Activated T-helper 2 cell treated with anti-CD3 and anti-CD28 coated beads, Interferon-gamma antibody, Interleukin-2, Interleukin-4, amounts not matched to agents 10 μg/mL and 5 μg/mL and 100 μg/mL, durations not matched to agents 14 hours and 24 hours and 36 hours (primary cell): ENCODE data around the gene FLT3LG. TPM values are rescaled to one million over a fixed set of nuclear protein-coding genes. Genes with fewer than 3 reads are reported as not detected.

Source experiments
- DNase-seq: peaks from one replicate; pipeline ENCODE4 v3.0.0; 2021; ENCODE audit warnings: low spot score
- H3K27ac Mint-ChIP-seq: one replicate; pipeline ENCODE4 v1.8.0; 2021; ENCODE audit warnings: mixed read lengths
- H3K27me3 Mint-ChIP-seq: one replicate; pipeline ENCODE4 v1.8.0; 2021; ENCODE audit warnings: low read depth, mixed read lengths
- H3K36me3 Mint-ChIP-seq: one replicate; pipeline ENCODE4 v1.8.0; 2021; ENCODE audit warnings: low read depth, mixed read lengths
- H3K4me1 Mint-ChIP-seq: one replicate; pipeline ENCODE4 v1.8.0; 2021; ENCODE audit warnings: low read depth, mixed read lengths
- H3K4me3 Mint-ChIP-seq: one replicate; pipeline ENCODE4 v1.8.0; 2021; ENCODE audit warnings: low read depth, mild to moderate bottlenecking, moderate library complexity, mixed read lengths
- H3K9me3 Mint-ChIP-seq: one replicate; pipeline ENCODE4 v1.8.0; 2021; ENCODE audit warnings: mixed read lengths
- intact Hi-C: fragments of 100-400 bp; cut with micrococcal nuclease; formaldehyde crosslinking; loops from one replicate; pipeline ENCODE4 v1.15.1; 2023
- total RNA-seq: library from RNA; stranded (reverse); gene quantifications from 2 replicates; pipeline ENCODE4 v1.2.3, GENCODE V29; 2022

FLT3LG gene
- 49.3 and 57.9 TPM in 2 replicates for total RNA-seq

GRCh38 chr19:49473868-49474541 is at the start of gene FLT3LG:
TSS of gene FLT3LG (plus strand) at chr19:49474215. CDS start at chr19:49474640, 425 bp downstream.
- H3K36me3 Mint-ChIP-seq, result peaks cover 17% of the 10 kb centered on the region
- H3K4me1 Mint-ChIP-seq, result peaks cover 41% of the 10 kb centered on the region
- intact Hi-C loops, result no loop called here
- peak within 1 kb of the TSS; percentile 92 for H3K4me3 Mint-ChIP-seq
- DNase-seq, result peak; percentile 95
- H3K27ac Mint-ChIP-seq, result peak within 1 kb of the TSS; percentile 83
- H3K9me3 Mint-ChIP-seq, result no peaks in the 10 kb centered on the region
- no peaks in the 10 kb centered on the region for H3K27me3 Mint-ChIP-seq

- peaks cover 43% of the 10 kb centered on the region for H3K4me1 Mint-ChIP-seq
Observed at GRCh38 chr19:49425178-49425577, 48.8 kb upstream of the FLT3LG start, which contains the start of gene GFY. TSS of gene GFY (plus strand) at chr19:49425388. CDS start at chr19:49426431, 1,043 bp downstream.

GRCh38 chr19:49425922-49426592 is 48.0 kb upstream of the FLT3LG start:
- DNase-seq, result no peak
- Mint-ChIP-seq H3K27ac (no peak overlapping the region), H3K4me3 (no peak overlapping the region), H3K4me1 (peaks cover 43% of the 10 kb centered on the region), H3K36me3 (no peaks in the 10 kb centered on the region), H3K27me3 (peaks cover 81% of the 10 kb centered on the region), H3K9me3 (no peaks in the 10 kb centered on the region)
- intact Hi-C loops, result no loop called here

More at GRCh38 chr19:49425178-49425577, 48.8 kb upstream of the FLT3LG start, which contains the start of gene GFY:
- Mint-ChIP-seq H3K9me3 (no peaks in the 10 kb centered on the region), H3K36me3 (no peaks in the 10 kb centered on the region), H3K27me3 (peaks cover 83% of the 10 kb centered on the region), H3K4me3 (no peak within 1 kb of the TSS), H3K27ac (no peak within 1 kb of the TSS)
- no peak for DNase-seq
- intact Hi-C loops, result no loop called here

- peaks cover 77% of the 10 kb centered on the region for H3K27me3 Mint-ChIP-seq
- H3K4me3 Mint-ChIP-seq, result no peak overlapping the region
Observed at GRCh38 chr19:49427339-49427738, 46.7 kb upstream of the FLT3LG start.

GRCh38 chr19:49427855-49428546 is 46.0 kb upstream of the FLT3LG start:
- intact Hi-C loops, result no loop called here
- peak overlapping the region; percentile 15 for H3K4me3 Mint-ChIP-seq
- no peaks in the 10 kb centered on the region for H3K36me3 Mint-ChIP-seq
- peaks cover 75% of the 10 kb centered on the region for H3K27me3 Mint-ChIP-seq
- no peak for DNase-seq
- H3K4me1 Mint-ChIP-seq, result peaks cover 31% of the 10 kb centered on the region
- H3K9me3 Mint-ChIP-seq, result no peaks in the 10 kb centered on the region
- no peak overlapping the region for H3K27ac Mint-ChIP-seq

More at GRCh38 chr19:49427339-49427738, 46.7 kb upstream of the FLT3LG start:
- H3K4me1 Mint-ChIP-seq, result peaks cover 35% of the 10 kb centered on the region
- H3K27ac Mint-ChIP-seq, result no peak overlapping the region
- no peaks in the 10 kb centered on the region for H3K9me3 Mint-ChIP-seq
- intact Hi-C loops, result no loop called here
- DNase-seq, result no peak
- H3K36me3 Mint-ChIP-seq, result no peaks in the 10 kb centered on the region

GRCh38 chr19:49428547-49429451 is 45.2 kb upstream of the FLT3LG start:
- no peak overlapping the region for H3K4me3 Mint-ChIP-seq

GRCh38 chr19:49430172-49430677 is 43.8 kb upstream of the FLT3LG start:
- intact Hi-C loops, result no loop called here

More at GRCh38 chr19:49428547-49429451, 45.2 kb upstream of the FLT3LG start:
- Mint-ChIP-seq H3K27ac (no peak overlapping the region), H3K36me3 (no peaks in the 10 kb centered on the region), H3K27me3 (peaks cover 76% of the 10 kb centered on the region), H3K4me1 (peaks cover 28% of the 10 kb centered on the region), H3K9me3 (no peaks in the 10 kb centered on the region)
- intact Hi-C loops, result no loop called here
- no peak for DNase-seq

GRCh38 chr19:49430678-49431329 is 43.2 kb upstream of the FLT3LG start:
- DNase-seq, result no peak
- intact Hi-C loops, result no loop called here
- H3K4me3 Mint-ChIP-seq, result no peak overlapping the region
- no peaks in the 10 kb centered on the region for H3K36me3 Mint-ChIP-seq
- H3K9me3 Mint-ChIP-seq, result no peaks in the 10 kb centered on the region
- peaks cover 73% of the 10 kb centered on the region for H3K27me3 Mint-ChIP-seq
- H3K27ac Mint-ChIP-seq, result no peak overlapping the region
- peaks cover 25% of the 10 kb centered on the region for H3K4me1 Mint-ChIP-seq

More at GRCh38 chr19:49430172-49430677, 43.8 kb upstream of the FLT3LG start:
- Mint-ChIP-seq H3K4me3 (no peak overlapping the region), H3K27ac (no peak overlapping the region), H3K36me3 (no peaks in the 10 kb centered on the region), H3K27me3 (peaks cover 73% of the 10 kb centered on the region), H3K4me1 (peaks cover 25% of the 10 kb centered on the region), H3K9me3 (no peaks in the 10 kb centered on the region)
- no peak for DNase-seq

GRCh38 chr19:49431330-49431749 is 42.7 kb upstream of the FLT3LG start:
- H3K27ac Mint-ChIP-seq, result no peak overlapping the region
- no peak for DNase-seq
- no peaks in the 10 kb centered on the region for H3K36me3 Mint-ChIP-seq
- intact Hi-C loops, result no loop called here
- H3K4me1 Mint-ChIP-seq, result peaks cover 29% of the 10 kb centered on the region
- H3K27me3 Mint-ChIP-seq, result peaks cover 73% of the 10 kb centered on the region
- no peaks in the 10 kb centered on the region for H3K9me3 Mint-ChIP-seq
- no peak overlapping the region for H3K4me3 Mint-ChIP-seq

- Mint-ChIP-seq H3K9me3 (no peaks in the 10 kb centered on the region), H3K4me1 (peaks cover 22% of the 10 kb centered on the region), H3K27me3 (peaks cover 73% of the 10 kb centered on the region), H3K4me3 (no peak overlapping the region), H3K27ac (no peak overlapping the region), H3K36me3 (no peaks in the 10 kb centered on the region)
- DNase-seq, result no peak
- intact Hi-C loops, result no loop called here
Observed at GRCh38 chr19:49432141-49433073, 41.6 kb upstream of the FLT3LG start.
